Osteoblast (primary cell): Measurements from ENCODE around the gene RALGPS2. TPM values are rescaled to one million over a fixed set of nuclear protein-coding genes. Genes with fewer than 3 reads are reported as not detected.

Experiments used
- DNase-seq: peaks from one replicate; pipeline ENCODE4 v3.0.0; 2011; ENCODE audit warnings: low spot score, mixed read lengths; ENCODE audit not compliant: insufficient read length; ENCODE audit errors: missing footprints
- H2AFZ ChIP-seq: 2 replicates; pipeline ENCODE4 v1.6.0; 2011; ENCODE audit warnings: mild to moderate bottlenecking, low read length
- H3K27ac ChIP-seq: 2 replicates; pipeline ENCODE4 v1.5.1; 2011; ENCODE audit warnings: mild to moderate bottlenecking, low read depth, low read length, moderate library complexity
- H3K27me3 ChIP-seq: 2 replicates; pipeline ENCODE4 v1.6.0; 2012; ENCODE audit warnings: mild to moderate bottlenecking, control low read depth, inconsistent platforms, low read length, moderate library complexity; ENCODE audit not compliant: insufficient read depth
- H3K36me3 ChIP-seq: 2 replicates; pipeline ENCODE4 v1.5.1; 2011; ENCODE audit warnings: mild to moderate bottlenecking, low read length, control low read depth, moderate library complexity; ENCODE audit not compliant: insufficient read depth
- H3K4me1 ChIP-seq: 2 replicates; pipeline ENCODE4 v1.5.1; 2011; ENCODE audit warnings: mild to moderate bottlenecking, low read length, control low read depth, moderate library complexity; ENCODE audit not compliant: insufficient read depth
- H3K4me2 ChIP-seq: 2 replicates; pipeline ENCODE4 v1.6.0; 2011; ENCODE audit warnings: mild to moderate bottlenecking, low read length; ENCODE audit not compliant: insufficient read depth
- H3K4me3 ChIP-seq: fragments of 200-600 bp; sonication (generic); 3 replicates; pipeline ENCODE4 v1.5.1; 2012; ENCODE audit warnings: mild to moderate bottlenecking, low read length, inconsistent platforms; ENCODE audit not compliant: insufficient read depth
- H3K79me2 ChIP-seq: 2 replicates; pipeline ENCODE4 v1.6.0; 2012; ENCODE audit warnings: mild to moderate bottlenecking, low read length, control low read depth, inconsistent platforms; ENCODE audit not compliant: insufficient read depth
- H3K9me3 ChIP-seq: 2 replicates; pipeline ENCODE4 v1.5.1; 2011; ENCODE audit warnings: low read depth, low read length, control low read depth
- H4K20me1 ChIP-seq: 2 replicates; pipeline ENCODE4 v1.6.0; 2012; ENCODE audit warnings: mild to moderate bottlenecking, low read length, control low read depth; ENCODE audit not compliant: insufficient read depth
- CTCF ChIP-seq: IDR thresholded peaks from 2 replicates; pipeline ENCODE4 v1.5.1; 2011; ENCODE audit warnings: mild to moderate bottlenecking, low read depth, low read length, moderate library complexity; ENCODE audit errors: extremely low read depth
- total RNA-seq: library from RNA; depleted of rRNA; stranded (reverse); fragments of >200 nt; gene quantifications from 2 replicates; pipeline ENCODE4 v1.2.3, GENCODE V29; 2012

Gene RALGPS2
- total RNA-seq, 1 donor: 40.2 TPM

DNA sequence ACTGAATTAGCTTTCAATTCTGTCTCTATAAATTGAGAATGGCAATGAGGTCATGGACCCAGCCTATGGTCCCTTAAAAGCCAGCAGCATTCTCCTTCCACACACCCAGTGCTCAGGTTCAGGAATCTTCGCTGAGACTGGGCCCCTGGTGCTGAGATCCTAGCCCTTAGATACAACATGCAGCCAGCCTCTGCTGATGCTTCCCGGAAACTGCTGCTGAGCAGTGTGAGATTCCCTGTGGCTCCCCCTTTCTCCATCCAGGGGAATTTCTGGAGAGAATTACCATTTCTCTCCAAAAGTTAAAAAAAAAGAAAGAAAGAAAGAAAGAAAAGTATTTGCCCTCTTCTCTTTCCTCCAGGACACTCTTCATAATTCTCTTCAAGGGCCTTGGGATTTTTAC, 31.7 kb upstream of the RALGPS2 start:
- Histone ChIP-seq H3K79me2 (no peaks in the 10 kb centered on the region), H3K27ac (no peak overlapping the region), H3K4me3 (no peak overlapping the region), H3K4me2 (no peak overlapping the region), H3K4me1 (peaks cover 3% of the 10 kb centered on the region), H3K36me3 (no peaks in the 10 kb centered on the region), H2AFZ (no peak overlapping the region), H3K27me3 (no peaks in the 10 kb centered on the region), H4K20me1 (no peaks in the 10 kb centered on the region), H3K9me3 (no peaks in the 10 kb centered on the region)
- no peak for DNase-seq
- TF ChIP-seq CTCF: peak; percentile 35

- H3K4me2 ChIP-seq: no peak overlapping the region
- no peak for DNase-seq
- no peaks in the 10 kb centered on the region for H3K36me3 ChIP-seq
- TF ChIP-seq CTCF: no peak
- H3K9me3 ChIP-seq: no peaks in the 10 kb centered on the region
- no peaks in the 10 kb centered on the region for H3K4me1 ChIP-seq
- H3K4me3 ChIP-seq: no peak overlapping the region
- H3K79me2 ChIP-seq: no peaks in the 10 kb centered on the region
- no peaks in the 10 kb centered on the region for H3K27me3 ChIP-seq
- H4K20me1 ChIP-seq: no peaks in the 10 kb centered on the region
- no peak overlapping the region for H3K27ac ChIP-seq
- H2AFZ ChIP-seq: no peak overlapping the region
These were observed 30.0 kb upstream of the RALGPS2 start for GRCh38 chr1:178694923-178695525.

DNA sequence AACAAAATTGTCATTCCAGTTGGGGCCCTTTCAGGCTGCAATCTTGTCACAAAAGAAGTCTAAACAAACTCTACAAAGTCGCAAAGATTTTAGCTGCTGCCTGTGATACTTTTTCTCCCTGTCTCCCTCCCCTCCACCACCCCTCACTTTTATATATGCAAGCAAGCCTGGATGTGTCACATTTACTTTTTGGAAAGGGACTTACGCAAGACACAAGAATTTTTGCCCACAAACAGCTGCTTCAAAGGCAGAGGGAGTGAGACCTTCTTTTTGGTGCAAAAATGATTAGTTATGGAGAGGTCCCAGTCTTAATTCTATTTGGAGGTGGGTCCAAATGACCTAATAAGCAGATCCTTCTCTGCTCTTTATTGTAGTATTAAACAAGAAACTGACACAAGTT, 22.9 kb upstream of the RALGPS2 start:
- Histone ChIP-seq H3K4me3 (no peak overlapping the region), H3K4me2 (no peak overlapping the region)

DNA sequence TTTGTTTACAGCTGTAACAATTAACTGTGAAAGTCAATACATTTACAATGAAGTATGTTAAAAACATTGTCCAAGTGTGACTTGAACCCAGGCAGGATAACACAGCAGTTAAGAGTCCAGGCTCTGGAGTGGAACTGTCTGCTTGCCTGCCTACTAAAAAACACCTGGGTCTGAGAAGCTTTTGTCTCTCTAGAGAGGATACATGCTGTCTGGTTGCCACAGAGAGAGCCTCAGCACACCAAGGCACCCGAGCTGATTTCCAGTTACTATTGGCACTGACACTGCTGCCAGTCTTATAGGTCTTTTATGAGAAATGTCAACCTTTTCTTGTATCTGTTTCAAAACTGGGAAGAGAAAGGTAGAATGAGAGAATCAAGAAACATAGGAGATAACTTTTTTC, 20.2 kb upstream of the RALGPS2 start:
- no peak overlapping the region for H3K4me2 ChIP-seq
- no peak for TF ChIP-seq CTCF
- H4K20me1 ChIP-seq: no peaks in the 10 kb centered on the region
- no peak overlapping the region for H2AFZ ChIP-seq
- no peaks in the 10 kb centered on the region for H3K9me3 ChIP-seq
- H3K27ac ChIP-seq: no peak overlapping the region
- H3K36me3 ChIP-seq: no peaks in the 10 kb centered on the region
- H3K4me1 ChIP-seq: peaks cover 7% of the 10 kb centered on the region
- no peak for DNase-seq
- H3K4me3 ChIP-seq: no peak overlapping the region
- no peaks in the 10 kb centered on the region for H3K27me3 ChIP-seq
- H3K79me2 ChIP-seq: no peaks in the 10 kb centered on the region

More for the DNA sequence above, 22.9 kb upstream of the RALGPS2 start:
- Histone ChIP-seq H4K20me1 (no peaks in the 10 kb centered on the region), H3K9me3 (no peaks in the 10 kb centered on the region), H3K36me3 (no peaks in the 10 kb centered on the region), H3K4me1 (peaks cover 7% of the 10 kb centered on the region), H2AFZ (no peak overlapping the region), H3K79me2 (no peaks in the 10 kb centered on the region), H3K27me3 (no peaks in the 10 kb centered on the region), H3K27ac (no peak overlapping the region)
- no peak for TF ChIP-seq CTCF
- peak; percentile 37 for DNase-seq
